C4-2B (cell line): ENCODE measurements around the gene MRPS18A.

Experiments
- CTCF ChIP-seq: fragments of 450-650 bp; conservative IDR thresholded peaks from 2 replicates; pipeline ENCODE4 v1.5.1; 2017; ENCODE audit warnings: mild to moderate bottlenecking
- ZFX ChIP-seq: fragments of 450-650 bp; IDR thresholded peaks from 2 replicates; pipeline ENCODE4 v1.6.1; 2017

GRCh38 chr6:43736211-43736786 is 48.7 kb upstream of the MRPS18A start:
- TF ChIP-seq CTCF (no peak), ZFX (no peak)
